GM19467 (cell line): ENCODE measurements around the gene PRKCE.

ENCODE experiments used
- ATAC-seq: cut with Tn5 transposase; IDR thresholded peaks from one replicate; pipeline ENCODE4 v1.9.1; 2021; ENCODE audit warnings: mild to moderate bottlenecking, moderate library complexity; ENCODE audit not compliant: unreplicated experiment

The PRKCE gene

DNA sequence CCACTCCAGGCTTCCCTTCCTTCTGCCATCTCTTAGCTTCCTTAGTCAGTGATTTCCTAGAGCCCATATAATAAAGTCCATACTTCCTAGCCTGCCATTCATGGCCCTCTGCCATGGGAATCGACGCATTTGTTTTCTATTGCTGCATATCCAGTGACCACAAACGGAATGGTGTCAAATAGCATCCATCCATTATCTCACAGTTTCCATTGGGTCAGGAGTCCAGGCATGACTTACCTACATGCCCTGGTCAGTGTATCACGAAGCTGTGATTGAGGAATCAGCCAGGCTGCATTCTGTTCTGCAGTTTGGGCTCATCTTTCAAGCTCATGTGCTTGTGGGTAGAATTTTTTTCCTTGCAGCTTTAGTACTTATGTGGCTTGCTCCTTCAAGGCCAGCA is 436.0 kb downstream of the PRKCE start:
- ATAC-seq: no peak

DNA sequence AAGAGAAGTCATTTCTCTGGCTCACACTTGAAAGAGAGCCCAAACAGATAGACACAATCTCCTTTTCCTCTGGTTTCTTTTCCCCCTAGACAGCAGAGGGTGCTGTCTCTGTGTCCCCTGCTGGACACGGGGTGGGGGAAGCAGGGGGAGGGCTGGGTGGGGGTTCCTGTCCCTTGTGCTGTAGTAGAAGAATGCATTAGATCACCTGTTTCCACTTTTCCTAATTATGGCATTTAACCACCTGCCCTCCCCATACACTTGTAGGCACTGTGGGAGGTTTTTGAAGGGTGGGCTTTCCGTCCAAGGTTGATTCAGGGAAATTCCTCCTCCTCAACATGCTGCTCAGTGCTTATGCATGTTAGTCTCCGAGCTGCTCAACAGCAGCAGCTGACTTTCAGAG is 439.5 kb downstream of the PRKCE start:
- no peak for ATAC-seq

DNA sequence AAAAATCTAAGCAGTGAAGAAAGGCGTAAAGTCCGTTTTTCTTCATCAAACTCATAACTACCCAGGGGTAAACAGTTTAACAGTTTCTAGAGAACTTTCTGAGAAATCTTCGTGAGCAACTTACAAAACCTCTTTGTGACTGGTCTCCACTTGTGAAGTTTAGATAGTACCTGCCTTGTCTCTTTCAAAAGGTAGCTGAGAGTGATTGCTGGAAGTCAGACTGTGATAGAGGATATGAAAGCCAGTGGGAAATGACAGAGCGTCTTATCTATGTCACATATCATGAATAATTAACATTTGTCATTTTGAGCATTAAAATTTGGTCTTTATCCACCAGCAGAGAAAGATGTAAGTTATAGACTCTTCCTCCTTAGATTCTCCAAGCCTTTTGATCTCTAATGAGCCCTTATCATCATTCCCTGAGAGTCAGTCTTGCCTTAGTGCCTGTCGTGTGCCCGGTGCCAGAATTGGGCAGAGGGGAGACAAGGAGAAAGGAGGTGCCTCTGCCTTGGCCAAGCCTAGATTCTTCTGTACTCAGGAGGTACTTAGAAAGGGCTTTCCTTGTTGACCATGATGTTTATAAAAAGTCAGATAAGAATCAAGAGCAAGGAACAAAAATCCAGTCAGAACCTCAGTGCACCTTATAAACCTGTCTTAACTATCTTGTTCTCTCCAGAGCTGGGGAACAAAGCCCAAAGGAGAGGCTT is 440.6 kb downstream of the PRKCE start:
- no peak for ATAC-seq

DNA sequence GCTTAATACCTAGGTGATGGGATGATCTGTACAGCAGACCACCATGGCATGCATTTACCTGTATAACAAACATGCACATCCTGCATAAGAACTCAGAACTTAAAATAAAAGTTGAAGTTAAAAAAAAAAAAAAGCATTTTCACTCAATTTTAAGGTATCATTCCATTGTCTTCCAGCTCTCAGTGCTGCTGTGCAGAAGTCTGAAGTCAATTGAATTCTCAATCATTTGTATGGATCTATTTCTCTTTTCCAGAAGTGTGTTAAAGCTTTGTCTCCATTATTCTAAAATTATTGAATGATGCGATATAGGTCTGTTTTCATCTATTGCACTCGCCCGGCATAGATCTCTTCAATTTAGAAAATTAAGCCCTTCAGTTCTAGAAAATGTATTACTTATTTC is 443.2 kb downstream of the PRKCE start:
- no peak for ATAC-seq

DNA sequence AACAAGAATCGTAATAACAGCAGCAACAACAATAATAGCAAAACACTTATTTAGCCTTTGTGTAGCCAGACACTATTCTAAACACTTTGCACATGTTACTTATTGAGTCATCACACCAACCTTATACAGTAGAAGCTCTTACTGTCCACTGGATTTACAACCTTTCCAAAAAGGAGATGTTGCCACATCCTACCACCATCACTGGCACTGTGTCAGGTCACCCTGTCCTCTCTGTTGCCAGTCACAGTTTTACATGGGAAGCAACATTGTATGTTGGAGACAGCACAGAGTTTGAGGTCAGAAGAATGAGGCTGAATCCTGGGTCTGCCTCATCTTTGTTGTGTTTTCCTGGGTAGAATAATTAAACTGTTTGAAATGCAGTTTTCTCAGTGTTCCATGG is 444.4 kb downstream of the PRKCE start:
- no peak for ATAC-seq

DNA sequence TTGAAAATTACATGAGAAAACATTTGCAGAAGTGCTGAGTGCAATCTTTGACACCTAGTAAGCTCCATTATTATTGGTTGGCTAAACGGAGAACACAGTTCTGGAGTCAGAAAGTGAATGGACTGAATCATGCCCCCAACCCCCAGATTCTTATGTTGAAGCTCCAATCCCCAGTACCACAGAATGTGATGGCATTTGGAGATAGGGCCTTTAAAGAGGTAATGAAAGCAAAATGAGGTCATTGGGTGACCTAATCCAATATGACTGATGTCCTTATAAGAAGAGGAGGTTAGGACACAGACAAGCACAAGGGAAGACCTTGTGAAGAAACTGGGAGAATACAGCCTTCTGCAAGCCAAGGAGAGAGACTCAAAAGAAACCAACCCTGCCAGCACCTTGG is 444.8 kb downstream of the PRKCE start:
- no peak for ATAC-seq

DNA sequence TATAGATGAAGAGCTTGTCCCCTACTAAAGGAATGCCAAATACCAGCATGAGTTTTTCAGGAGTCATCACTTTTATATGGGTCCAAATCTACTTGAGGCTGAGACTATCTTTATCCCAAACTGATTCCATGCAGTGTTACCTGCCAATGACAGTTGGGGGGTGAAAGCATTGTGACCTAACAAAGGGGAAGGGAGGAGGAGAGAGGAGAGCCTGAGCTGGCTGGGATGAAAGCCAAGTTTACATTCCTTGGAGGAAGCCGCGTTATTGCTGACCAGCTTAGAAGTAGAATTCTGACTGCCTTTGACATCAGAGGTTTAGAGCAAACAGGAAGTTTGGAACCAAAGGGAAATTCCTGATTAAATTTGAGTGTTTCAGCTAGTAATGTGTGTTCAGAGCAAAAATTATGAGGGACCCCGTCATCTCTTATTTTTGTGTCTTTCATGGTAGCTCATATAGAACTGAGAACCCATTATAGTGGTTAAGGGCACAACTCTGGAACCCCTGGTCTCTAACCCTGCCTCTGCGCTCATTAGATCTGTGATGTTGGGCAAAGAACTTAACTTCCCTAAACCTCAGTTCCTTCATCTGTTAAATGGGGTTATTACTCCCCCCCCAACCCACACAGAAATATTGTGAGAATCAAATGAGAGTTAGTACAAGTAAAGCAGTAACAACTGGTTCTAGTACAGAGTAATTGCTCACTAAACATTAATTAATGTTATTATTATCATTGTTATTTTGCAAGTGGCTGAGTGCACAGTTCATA is 446.4 kb downstream of the PRKCE start:
- no peak for ATAC-seq

DNA sequence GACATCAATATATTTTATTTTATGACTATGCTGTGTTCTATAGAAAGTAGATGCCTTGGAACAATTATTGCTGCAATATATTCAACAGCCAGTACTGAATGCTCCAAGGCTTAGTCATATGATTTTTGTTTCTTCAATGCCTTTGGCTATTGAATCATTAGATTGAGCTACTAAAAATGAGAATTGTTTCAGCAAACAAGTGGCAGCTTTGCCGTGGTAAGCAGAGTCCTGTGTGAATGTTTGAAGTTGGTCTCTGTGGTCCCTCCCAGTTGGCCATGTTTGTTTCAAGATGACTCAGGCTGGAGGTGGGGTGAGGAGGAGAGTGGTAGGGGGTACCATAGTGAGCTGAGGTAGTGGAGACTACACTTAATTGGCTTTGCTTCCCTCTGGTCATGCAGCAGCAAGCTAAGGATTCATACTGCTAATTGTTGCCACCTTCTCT is 447.2 kb downstream of the PRKCE start:
- no peak for ATAC-seq

DNA sequence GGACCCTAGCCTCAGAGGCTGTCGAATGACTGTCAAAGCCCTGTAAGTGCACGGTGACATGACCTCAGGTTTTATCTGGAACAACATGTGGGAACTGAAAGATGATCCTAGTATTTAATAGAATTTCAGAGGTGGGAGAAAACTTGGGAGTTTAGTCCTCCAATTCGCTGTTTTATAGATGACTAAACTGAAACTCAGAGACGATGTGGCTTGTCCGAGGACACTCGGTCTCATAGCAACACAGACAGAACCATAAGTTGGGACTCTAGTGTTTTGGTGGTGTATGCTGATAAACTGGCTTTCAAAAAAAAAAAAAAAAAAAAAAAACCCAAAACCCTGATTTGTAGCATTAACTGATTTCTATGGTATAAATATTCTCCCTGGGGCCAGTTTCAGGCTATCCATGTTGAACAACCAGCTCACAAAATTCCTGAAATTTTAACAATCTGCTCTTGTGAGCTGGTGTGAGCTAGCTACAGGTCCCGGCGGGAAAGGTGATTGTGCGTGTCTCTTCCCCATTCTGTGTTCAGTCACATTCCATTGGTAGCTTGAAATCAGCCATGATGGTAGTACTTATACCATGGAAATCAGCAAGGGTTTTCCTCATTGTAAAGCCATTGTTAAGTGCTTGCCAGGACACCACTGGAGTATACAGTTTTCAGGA is 450.2 kb downstream of the PRKCE start:
- no peak for ATAC-seq

DNA sequence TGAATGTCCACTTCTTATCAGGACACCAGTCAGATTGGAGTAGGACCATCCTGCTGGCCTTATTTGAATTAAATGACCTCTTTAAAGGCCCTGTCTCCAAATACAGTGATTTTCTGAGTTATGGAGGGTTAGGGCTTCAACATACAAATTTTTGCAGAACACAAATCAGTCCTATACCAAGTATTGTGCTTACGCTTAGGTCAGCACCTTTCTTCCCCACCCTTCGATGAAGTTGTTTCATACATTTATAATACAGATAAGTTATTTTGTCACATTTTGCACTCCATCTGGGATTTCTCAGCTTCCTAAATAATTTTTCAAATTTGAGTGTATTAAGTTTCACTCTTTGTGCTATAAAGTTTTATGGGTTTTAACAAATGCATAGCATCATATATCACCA is 455.2 kb downstream of the PRKCE start:
- ATAC-seq: no peak

DNA sequence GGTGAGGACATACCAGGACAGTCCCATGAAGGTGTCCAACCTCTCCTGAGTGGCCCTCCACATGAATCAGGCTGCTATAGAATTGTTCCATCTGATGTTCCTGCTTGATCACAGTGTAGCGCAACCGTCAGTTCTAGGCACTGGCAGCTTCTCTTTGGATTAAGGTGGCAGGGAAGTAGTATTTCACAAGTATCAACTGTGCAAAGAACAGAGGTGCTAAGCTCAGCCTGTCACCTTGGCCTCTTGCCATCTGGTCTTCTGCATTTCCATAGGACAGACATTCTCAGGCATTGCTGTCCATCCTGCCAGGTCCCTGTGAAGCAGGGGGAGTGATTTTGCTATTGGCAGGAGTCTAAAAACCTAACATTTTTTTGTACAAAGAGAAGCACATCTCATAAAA is 463.5 kb downstream of the PRKCE start:
- ATAC-seq: no peak

DNA sequence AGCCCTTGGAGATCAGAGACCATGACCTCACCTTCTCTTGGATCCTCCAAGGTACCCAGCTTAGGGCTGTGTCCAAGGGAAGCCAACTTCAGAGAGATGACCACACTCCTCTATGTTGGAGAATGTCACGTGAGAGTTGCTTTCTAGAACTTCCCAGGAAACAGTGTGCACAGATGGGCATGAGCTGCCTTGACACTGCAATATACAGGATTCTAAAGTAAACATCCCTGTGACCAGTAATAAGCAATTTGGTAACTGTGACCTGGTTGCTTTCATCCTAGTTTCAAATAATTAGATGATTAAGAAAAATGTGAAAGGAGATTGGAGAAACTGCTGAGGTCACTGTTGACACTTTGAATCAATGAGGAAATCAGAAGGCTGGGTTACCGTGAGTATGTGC is 464.7 kb downstream of the PRKCE start:
- no peak for ATAC-seq

DNA sequence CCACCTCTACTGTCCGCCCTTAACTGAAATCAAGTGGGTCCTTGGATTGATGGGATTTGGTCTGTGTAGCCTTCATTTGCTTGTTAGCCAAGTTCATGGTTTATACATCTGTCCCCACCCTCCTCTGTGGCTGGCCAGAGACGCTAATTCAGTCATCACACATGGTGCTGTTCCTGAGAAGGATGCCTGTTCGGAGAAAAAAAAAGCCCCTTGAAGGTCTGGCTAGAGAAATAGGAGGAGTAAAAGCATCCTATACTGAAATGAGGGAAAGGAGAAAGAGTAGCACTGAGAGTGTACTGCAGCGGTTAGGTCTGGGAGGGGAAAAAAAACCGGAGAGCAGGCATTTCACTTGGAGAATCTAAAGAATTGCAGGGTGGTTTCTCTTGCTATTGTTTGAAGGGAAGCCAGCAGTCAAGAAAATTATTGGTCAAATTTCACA is 465.1 kb downstream of the PRKCE start:
- no peak for ATAC-seq

DNA sequence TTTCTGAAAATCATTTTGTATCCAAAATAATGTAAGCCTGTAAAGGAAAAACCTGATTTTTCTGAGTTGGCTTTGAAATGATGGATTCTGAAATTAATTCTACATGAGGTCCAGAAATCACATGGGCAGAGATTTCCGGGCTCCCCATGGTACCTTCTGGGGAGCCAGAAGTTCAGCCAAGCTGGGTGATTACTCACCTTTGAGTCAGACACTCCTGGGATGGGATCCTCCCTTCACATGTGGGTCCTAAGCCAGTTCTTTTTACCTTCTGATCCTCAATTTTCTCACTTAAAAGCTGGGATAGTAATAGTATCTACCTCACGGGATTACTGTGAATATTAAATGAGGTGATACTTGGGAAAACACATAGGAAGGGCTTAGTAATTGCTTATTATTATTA is 465.9 kb downstream of the PRKCE start:
- ATAC-seq: no peak

DNA sequence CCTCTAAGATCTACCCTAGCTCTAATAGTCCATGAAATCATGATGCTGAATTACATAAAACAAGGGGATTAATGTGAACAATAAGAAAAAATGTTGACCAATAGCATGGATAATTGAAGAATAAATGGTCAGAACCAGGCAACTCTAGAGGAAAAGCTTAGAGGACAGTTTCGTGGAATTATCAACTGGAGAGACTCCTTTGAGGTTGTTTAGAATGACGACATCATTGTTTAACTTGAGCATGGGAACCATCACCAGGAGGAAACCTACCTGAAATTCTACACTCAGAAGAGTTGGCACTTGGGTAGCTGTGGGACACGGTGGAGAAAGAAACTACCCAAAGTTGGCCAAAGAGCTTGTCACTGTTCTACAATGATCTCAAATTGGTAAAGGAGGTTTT is 466.5 kb downstream of the PRKCE start:
- ATAC-seq: no peak

DNA sequence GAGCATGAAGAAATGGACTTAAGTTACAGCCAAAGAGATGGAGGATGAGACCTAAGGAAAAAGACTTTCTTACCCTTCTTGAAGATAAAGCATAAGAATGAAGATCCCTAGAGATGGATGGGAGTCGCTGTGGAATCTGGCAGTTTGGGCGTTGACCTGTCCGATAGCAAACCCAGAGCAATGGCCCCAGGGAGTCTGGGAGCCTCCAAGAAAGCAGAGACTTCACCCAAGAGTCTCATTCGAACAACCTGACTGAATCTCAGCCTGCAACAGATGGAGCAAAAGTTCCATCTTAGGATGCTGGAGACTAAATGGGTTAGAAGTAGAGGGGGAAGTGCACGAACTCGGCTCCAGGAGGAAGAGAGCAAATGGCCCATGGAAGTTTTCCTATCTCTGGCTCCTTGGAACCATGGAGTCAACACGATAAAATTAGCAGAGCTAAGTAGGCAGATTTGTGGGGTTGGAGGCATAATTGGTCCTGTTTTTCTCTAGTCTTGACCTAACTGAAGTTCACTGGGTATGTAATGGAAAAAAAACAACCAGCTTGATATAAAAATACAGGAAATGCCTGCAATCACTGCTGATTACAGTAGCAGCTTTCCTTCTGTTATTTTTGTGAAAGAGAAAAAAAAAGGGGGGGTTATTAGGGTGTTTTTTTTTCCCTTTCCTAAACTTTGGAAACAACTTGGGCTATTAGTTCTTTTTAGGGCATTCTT is 467.3 kb downstream of the PRKCE start:
- ATAC-seq: no peak

DNA sequence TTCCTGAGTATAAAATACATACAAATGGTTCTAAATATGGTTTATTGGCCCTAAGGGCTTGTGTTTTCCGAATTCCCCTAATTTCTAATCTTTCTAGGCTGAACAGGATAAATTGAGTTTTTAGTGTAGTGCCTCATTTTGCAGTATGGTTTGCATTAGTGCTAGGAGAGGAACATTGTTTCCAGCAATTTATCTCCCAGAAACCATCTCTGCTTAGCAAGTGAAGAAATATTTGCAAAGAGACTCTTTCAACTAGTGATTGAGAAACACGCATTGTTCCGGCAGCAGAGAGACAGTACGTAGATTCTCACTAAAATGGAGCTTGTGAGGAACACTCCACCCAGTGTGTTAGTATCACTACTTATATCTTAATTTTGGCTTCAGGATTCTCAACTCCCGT is 468.0 kb downstream of the PRKCE start:
- no peak for ATAC-seq

DNA sequence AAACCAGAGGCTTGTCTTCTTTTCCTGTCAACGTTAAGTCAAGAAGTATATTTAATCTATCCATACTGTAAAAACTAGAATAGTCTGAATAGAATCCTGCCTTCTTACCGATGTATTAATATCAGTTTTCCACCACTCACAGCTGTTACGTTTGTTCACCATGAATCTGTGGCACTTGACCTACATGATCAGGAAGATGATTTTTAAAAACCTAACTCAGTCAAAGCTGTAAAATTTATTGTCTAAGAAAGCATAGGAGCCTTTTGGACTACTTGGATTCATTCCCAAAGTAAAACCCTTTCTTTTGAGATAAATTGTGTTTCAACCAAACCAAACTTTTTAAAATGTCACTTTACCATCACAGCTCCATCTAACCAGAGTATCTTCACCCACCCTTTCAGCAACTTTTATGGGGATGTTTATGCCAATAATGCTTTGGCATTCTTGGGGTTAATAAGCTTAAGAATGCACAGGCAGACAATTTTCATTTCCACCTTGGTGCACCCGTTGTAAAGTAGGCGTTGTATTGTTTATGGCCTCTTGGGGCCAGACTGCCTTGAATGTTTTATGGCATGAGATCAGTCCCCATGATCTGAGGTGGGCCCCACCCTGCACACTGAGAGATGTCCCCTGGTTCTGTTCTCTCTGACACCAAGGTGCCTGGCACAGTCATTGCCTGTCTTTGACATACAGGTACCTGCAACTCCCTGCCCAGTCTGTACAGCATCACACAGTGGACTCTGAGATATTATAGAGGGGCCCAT is 469.5 kb downstream of the PRKCE start:
- no peak for ATAC-seq

DNA sequence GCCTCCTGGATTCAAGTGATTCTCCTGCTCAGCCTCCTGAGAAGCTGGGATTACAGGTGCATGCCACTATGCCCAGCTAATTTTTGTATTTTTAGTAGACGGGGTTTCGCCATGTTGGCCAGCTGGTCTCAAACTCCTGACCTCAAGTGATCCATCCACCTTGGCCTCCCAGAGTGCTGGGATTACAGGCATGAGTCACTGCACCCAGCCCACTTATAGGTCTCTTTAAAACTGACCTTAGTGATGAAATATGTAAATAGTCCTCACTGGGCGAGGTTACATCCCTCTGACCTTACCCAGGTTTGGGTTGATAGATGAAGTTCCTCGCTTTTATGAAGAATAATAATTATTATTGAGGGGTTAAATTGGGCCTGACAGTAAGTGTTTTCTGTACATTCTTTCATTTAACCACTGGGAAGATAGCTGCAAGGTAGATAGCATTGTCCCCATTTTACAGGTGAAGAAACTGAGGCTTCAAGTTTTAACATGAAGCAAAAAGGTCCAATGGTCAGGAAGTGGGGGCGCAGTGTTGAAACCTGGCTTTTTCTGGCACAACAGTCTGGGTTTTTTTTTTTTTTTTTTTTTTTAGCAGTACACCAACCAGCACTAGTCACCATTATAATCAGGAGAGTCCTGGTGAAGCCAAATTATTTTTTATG is 471.0 kb downstream of the PRKCE start:
- no peak for ATAC-seq

DNA sequence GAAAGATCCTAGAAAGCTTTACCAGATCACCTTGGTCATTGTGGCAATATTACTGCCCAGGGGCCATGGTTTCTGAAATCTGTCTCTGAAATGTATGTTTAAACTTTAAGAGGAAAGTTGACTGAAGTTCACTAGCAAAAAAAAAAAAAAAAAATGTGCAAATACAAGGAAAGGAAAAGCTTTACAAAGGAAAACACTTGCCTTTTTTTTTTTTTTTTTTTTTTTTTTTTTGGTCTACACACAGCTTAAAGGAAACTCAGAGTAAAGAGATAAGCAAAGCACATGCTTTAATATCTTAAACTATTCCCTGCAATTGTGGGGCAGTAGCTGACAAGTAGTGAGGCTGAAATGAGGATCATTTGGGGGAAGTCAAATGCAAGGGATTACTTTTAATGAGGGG is 471.5 kb downstream of the PRKCE start:
- no peak for ATAC-seq
